H1 (cell line): ENCODE data around the gene RALA. TPM values are rescaled to one million over a fixed set of nuclear protein-coding genes. Genes with fewer than 3 reads are reported as not detected.

Experiments
- CTCF ChIA-PET: fragments of 300-600 bp; sonication (Branson Sonifier 250); formaldehyde crosslinking; loops from one replicate; lab custom pipeline; 2021; ENCODE audit not compliant: partially characterized antibody; lab: Charles Lee
- POLR2A ChIA-PET: fragments of 300-600 bp; sonication (Branson Sonifier 250); formaldehyde crosslinking; loops from one replicate; lab custom pipeline; 2021; ENCODE audit warnings: inconsistent platforms; ENCODE audit not compliant: partially characterized antibody; lab: Charles Lee
- DNase-seq, 2 experiments: peaks; one replicate each; pipeline versions ENCODE4 v3.0.0 to v3.0.0-alpha.2; 2010 to 2022; ENCODE audit warnings: low spot score in 2 of 2, low read depth in 1 of 2, mixed read lengths in 1 of 2
- FAIRE-seq: peaks from 2 replicates; lab custom pipeline; 2011; peaks lifted over from hg19 to GRCh38; lab: Jason Lieb, UNC
- H2AFZ ChIP-seq: 2 replicates; pipeline ENCODE4 v1.8.1; 2012; ENCODE audit warnings: low read length, inconsistent platforms
- H2AK5ac ChIP-seq: 2 replicates; pipeline ENCODE4 v1.6.1; 2013; ENCODE audit warnings: low read depth, low read length
- H2BK120ac ChIP-seq: replicated peaks from 2 replicates; pipeline ENCODE3; 2013; ENCODE audit warnings: low read depth, low read length, inconsistent platforms
- H2BK12ac ChIP-seq: 2 replicates; pipeline ENCODE4 v1.6.1; 2013; ENCODE audit warnings: low read depth, low read length
- H2BK15ac ChIP-seq: 2 replicates; pipeline ENCODE4 v1.6.1; 2013; ENCODE audit warnings: low read length
- H2BK20ac ChIP-seq: 2 replicates; pipeline ENCODE4 v1.6.1; 2013; ENCODE audit warnings: low read length
- H2BK5ac ChIP-seq: 2 replicates; pipeline ENCODE4 v1.6.1; 2013; ENCODE audit warnings: low read depth, low read length
- H3K14ac ChIP-seq: 2 replicates; pipeline ENCODE4 v1.6.1; 2013; ENCODE audit warnings: inconsistent platforms; ENCODE audit not compliant: insufficient read length
- H3K18ac ChIP-seq: 2 replicates; pipeline ENCODE4 v1.6.1; 2013; ENCODE audit warnings: low read length; ENCODE audit errors: extremely low read depth
- H3K23ac ChIP-seq: 2 replicates; pipeline ENCODE4 v1.6.1; 2013; ENCODE audit warnings: inconsistent platforms; ENCODE audit not compliant: insufficient read length
- H3K23me2 ChIP-seq: 2 replicates; pipeline ENCODE4 v1.6.1; 2013; ENCODE audit warnings: low read depth, low read length
- H3K27ac ChIP-seq: 2 replicates; pipeline ENCODE4 v1.6.1; 2011; ENCODE audit warnings: low read depth, low read length, inconsistent platforms
- H3K27me3 ChIP-seq, 4 experiments: replicated peaks in 1 of 4; 1 replicate in 1 of 4; 2 replicates in 3 of 4; pipeline versions ENCODE4 v1.6.1 to v1.8.1; 2011 to 2013; ENCODE audit warnings: low read length in 3 of 4, mild to moderate bottlenecking in 3 of 4, inconsistent platforms in 2 of 4, mixed read lengths in 2 of 4, moderate library complexity in 1 of 4; ENCODE audit not compliant: control insufficient read depth in 3 of 4, insufficient read depth in 3 of 4; ENCODE audit errors: extremely low read depth in 1 of 4
- H3K36me3 ChIP-seq, 4 experiments: 2 replicates each; pipeline versions ENCODE4 v1.6.1 to v1.8.1; 2011 to 2013; ENCODE audit warnings: mild to moderate bottlenecking in 4 of 4, low read length in 3 of 4, moderate library complexity in 2 of 4, control low read depth in 1 of 4, inconsistent platforms in 1 of 4; ENCODE audit not compliant: insufficient read depth in 4 of 4, control insufficient read depth in 2 of 4
- H3K4ac ChIP-seq: replicated peaks from 2 replicates; pipeline ENCODE3; 2013; ENCODE audit warnings: low read length, low read depth, mixed read lengths, inconsistent platforms; ENCODE audit not compliant: insufficient read length
- H3K4me1 ChIP-seq, 4 experiments: replicated peaks in 1 of 4; 1 replicate in 1 of 4; 2 replicates in 3 of 4; pipeline versions ENCODE4 v1.6.1 to v1.8.1; 2011 to 2013; ENCODE audit warnings: low read length in 3 of 4, inconsistent platforms in 2 of 4, mixed read lengths in 1 of 4; ENCODE audit not compliant: insufficient read depth in 4 of 4, control insufficient read depth in 3 of 4
- H3K4me2 ChIP-seq, 2 experiments: 2 replicates each; pipeline versions ENCODE4 v1.6.1 to v1.8.1; 2011 to 2013; ENCODE audit warnings: low read depth in 2 of 2, low read length in 2 of 2, control low read depth in 1 of 2, inconsistent platforms in 1 of 2, mild to moderate bottlenecking in 1 of 2; ENCODE audit not compliant: insufficient read depth in 1 of 2
- H3K4me3 ChIP-seq, 4 experiments: fragments of 200-600, 300-600 bp in 1 of 4; sonication (generic), shearing (Covaris generic), sonication (Bioruptor Twin) in 1 of 4; 2 replicates each; pipeline versions ENCODE4 v1.5.1 to v1.8.1; 2011 to 2016; ENCODE audit warnings: low read length in 4 of 4, low read depth in 3 of 4, control low read depth in 2 of 4, inconsistent platforms in 2 of 4, mild to moderate bottlenecking in 2 of 4, mixed read lengths in 1 of 4, moderate library complexity in 1 of 4; ENCODE audit not compliant: insufficient read depth in 2 of 4; ENCODE audit errors: extremely low read depth in 1 of 4
- H3K56ac ChIP-seq: replicated peaks from 2 replicates; pipeline ENCODE3; 2013; ENCODE audit warnings: low read depth, mild to moderate bottlenecking, mixed read lengths, low read length, inconsistent platforms; ENCODE audit not compliant: insufficient read length
- H3K79me1 ChIP-seq: 2 replicates; pipeline ENCODE4 v1.6.1; 2013; ENCODE audit warnings: low read depth, low read length, control low read depth
- H3K79me2 ChIP-seq, 2 experiments: 2 replicates each; pipeline versions ENCODE4 v1.6.1 to v1.8.1; 2012 to 2013; ENCODE audit warnings: low read length in 2 of 2, mild to moderate bottlenecking in 2 of 2, inconsistent platforms in 1 of 2; ENCODE audit not compliant: insufficient read depth in 2 of 2, control insufficient read depth in 1 of 2
- H3K9ac ChIP-seq, 4 experiments: replicated peaks in 1 of 4; 1 replicate in 1 of 4; 2 replicates in 3 of 4; pipeline versions ENCODE4 v1.6.1 to v1.8.1; 2011 to 2013; ENCODE audit warnings: low read depth in 3 of 4, low read length in 3 of 4, control low read depth in 2 of 4, mild to moderate bottlenecking in 2 of 4, moderate library complexity in 2 of 4, inconsistent platforms in 1 of 4; ENCODE audit errors: extremely low read depth in 1 of 4
- H3K9me3 ChIP-seq, 2 experiments: 2 replicates each; pipeline versions ENCODE4 v1.6.1 to v1.8.1; 2012 to 2013; ENCODE audit warnings: mild to moderate bottlenecking in 2 of 2, moderate library complexity in 2 of 2, control low read depth in 1 of 2, inconsistent platforms in 1 of 2, low read depth in 1 of 2, low read length in 1 of 2, mixed read lengths in 1 of 2; ENCODE audit not compliant: insufficient read depth in 2 of 2
- H4K20me1 ChIP-seq, 2 experiments: replicated peaks in 1 of 2; 2 replicates each; pipeline versions ENCODE3 to v1.8.1; 2011 to 2013; ENCODE audit warnings: inconsistent platforms in 2 of 2, low read length in 2 of 2, mild to moderate bottlenecking in 1 of 2; ENCODE audit not compliant: insufficient read depth in 2 of 2, control insufficient read depth in 1 of 2
- H4K5ac ChIP-seq: 2 replicates; pipeline ENCODE4 v1.6.1; 2013; ENCODE audit warnings: low read length, low read depth, mixed read lengths, inconsistent platforms; ENCODE audit not compliant: insufficient read length
- H4K8ac ChIP-seq: 2 replicates; pipeline ENCODE4 v1.8.0; 2013; ENCODE audit warnings: mild to moderate bottlenecking, moderate library complexity, low read length, inconsistent platforms; ENCODE audit not compliant: insufficient read depth; ENCODE audit errors: extremely low read depth
- H4K91ac ChIP-seq: replicated peaks from 2 replicates; pipeline ENCODE3; 2013; ENCODE audit warnings: low read length, mixed read lengths, inconsistent platforms; ENCODE audit not compliant: insufficient read length
- ASH2L ChIP-seq: fragments of 200-600, 300-600 bp; sonication (generic); IDR thresholded peaks from one replicate; pipeline ENCODE4 v1.7.1; 2017; ENCODE audit warnings: low read length
- BACH1 ChIP-seq: IDR thresholded peaks from 2 replicates; pipeline ENCODE4 v1.6.1; 2012; ENCODE audit warnings: low read length, improper control_type of control experiment
- CBX5 ChIP-seq: fragments of 300-800, 300-1000 bp; sonication (generic); IDR thresholded peaks from 2 replicates; pipeline ENCODE4 v1.7.1; 2016; ENCODE audit warnings: antibody characterized with exemption, low read length, low read depth
- CEBPB ChIP-seq: IDR thresholded peaks from 2 replicates; pipeline ENCODE4 v1.6.1; 2012; ENCODE audit warnings: low read depth, low read length
- CHD2 ChIP-seq: IDR thresholded peaks from 2 replicates; pipeline ENCODE4 v1.6.1; 2012; ENCODE audit warnings: low read length, improper control_type of control experiment
- CREB1 ChIP-seq: IDR thresholded peaks from 2 replicates; pipeline ENCODE4 v1.6.1; 2012; ENCODE audit warnings: inconsistent platforms
- EZH2 ChIP-seq: fragments of 200-600 bp; sonication (generic); IDR thresholded peaks from 2 replicates; pipeline ENCODE4 v1.7.1; 2012; ENCODE audit warnings: low read depth, mild to moderate bottlenecking, moderate library complexity, low read length, inconsistent platforms; ENCODE audit not compliant: severe bottlenecking
- FOSL1 ChIP-seq: IDR thresholded peaks from 2 replicates; pipeline ENCODE4 v1.6.1; 2011; ENCODE audit warnings: mild to moderate bottlenecking, low read depth, low read length, moderate library complexity; ENCODE audit not compliant: insufficient read depth
- POLR2A ChIP-seq, 2 experiments: IDR thresholded peaks; 1 replicate in 1 of 2; 2 replicates in 1 of 2; pipeline ENCODE4 v1.6.1; 2011; ENCODE audit warnings: low read depth in 2 of 2, low read length in 2 of 2, mild to moderate bottlenecking in 2 of 2; ENCODE audit errors: control extremely low read depth in 1 of 2
- POLR2AphosphoS5 ChIP-seq: IDR thresholded peaks from 2 replicates; pipeline ENCODE4 v1.6.1; 2011; ENCODE audit warnings: low read depth, low read length
- RBBP5 ChIP-seq: IDR thresholded peaks from 2 replicates; pipeline ENCODE4 v1.7.1; 2012; ENCODE audit warnings: low read depth, mild to moderate bottlenecking, inconsistent platforms, low read length, moderate library complexity, borderline replicate concordance
- SAP30 ChIP-seq: fragments of 300-600 bp; sonication (generic); IDR thresholded peaks from 2 replicates; pipeline ENCODE4 v1.7.1; 2012; ENCODE audit warnings: low read length, moderate library complexity, mild to moderate bottlenecking, inconsistent platforms; ENCODE audit not compliant: insufficient read depth, insufficient replicate concordance
- SP1 ChIP-seq: IDR thresholded peaks from 2 replicates; pipeline ENCODE4 v1.6.1; 2011; ENCODE audit warnings: low read depth, low read length
- TBP ChIP-seq: IDR thresholded peaks from 2 replicates; pipeline ENCODE4 v1.6.1; 2011; ENCODE audit warnings: low read depth, low read length, improper control_type of control experiment
- WGBS, 2 experiments: shearing (Covaris generic) in 1 of 2; methylation state at CpG; one replicate each; pipeline versions ENCODE4 v1.1.6 to v1.1.7; 2013 to 2015; ENCODE audit warnings: low lambda C conversion rate in 2 of 2, mixed read lengths in 2 of 2, inconsistent platforms in 1 of 2, low coverage in 1 of 2, missing lambda C conversion rate in 1 of 2; ENCODE audit not compliant: insufficient replicate concordance in 2 of 2, insufficient coverage in 1 of 2, insufficient read length in 1 of 2; ENCODE audit errors: extremely low coverage in 1 of 2, missing lambda C conversion rate in 1 of 2; 5-methylcytosine and 5-hydroxymethylcytosine counted together
- polyA plus RNA-seq, 7 experiments: library from polyadenylated mRNA; depleted of rRNA in 3 of 7; stranded (reverse) in 5 of 7; unstranded in 2 of 7; fragments of >200 nt in 5 of 7; fragments of 200-250 nt in 2 of 7; gene quantifications; 1 replicate in 5 of 7; 2 replicates in 1 of 7; 4 replicates in 1 of 7; pipeline versions ENCODE4 v1.2.1 to v1.2.3, GENCODE V29; 2011 to 2013; ENCODE audit warnings: missing spikeins in 2 of 7, mixed read lengths in 2 of 7
- total RNA-seq: library from RNA; stranded (reverse); fragmentation: NEBNext Ultra II Directional; extraction: Animal tissue kit (Norgen Biotek cat#: 25700); gene quantifications from 2 replicates; pipeline ENCODE4 v1.2.1, GENCODE V29; 2021
- TF ChIP-seq, protein P1 (sequence below): IDR thresholded peaks from 2 replicates; pipeline ENCODE4 v1.6.1; 2012; ENCODE audit warnings: inconsistent platforms

RALA gene
- total and polyA plus RNA-seq, 2 of the 8 experiments (the other 6 are each of a cell fraction or from before 2014, with no cell fraction given): 24.1 to 72.8 TPM

DNA sequence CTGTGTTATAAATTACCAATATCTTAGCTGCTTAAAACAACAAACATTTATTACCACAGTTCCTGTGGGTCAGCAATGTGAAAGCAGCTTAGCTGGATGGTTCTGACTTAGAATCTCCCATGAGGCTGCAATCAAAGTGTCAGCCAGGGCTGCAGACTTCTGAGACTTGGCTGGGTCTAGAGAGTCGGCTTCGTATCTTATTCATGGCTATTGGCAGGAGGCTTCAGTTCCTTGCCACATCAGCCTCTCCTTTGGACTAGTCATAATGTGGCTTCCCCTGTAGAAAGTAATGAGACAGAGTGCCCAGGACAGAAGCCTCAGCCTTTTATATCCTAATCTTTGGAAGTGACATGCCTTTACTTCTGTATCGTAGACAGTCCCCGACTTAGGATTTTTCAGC lies 27.3 kb downstream of the RALA start:
- H3K23ac ChIP-seq: no peak overlapping the region
- no peak overlapping the region for H3K4ac ChIP-seq
- peaks cover 2% of the 10 kb centered on the region; the same call in 1 of the 2 replicates for H3K79me1 ChIP-seq
- WGBS, 2 experiments: 93% methylated on average over 4 of the region's 4 CpGs; no CpG with 5 or more reads in 1 of the 2 experiments
- no peak overlapping the region for H3K4me3 ChIP-seq
- H3K56ac ChIP-seq: no peak overlapping the region
- 0 out of 4 replicates have a peak, but pooled peaks cover 0 to 4% of the 10 kb centered on the region in 2 experiments for H3K9me3 ChIP-seq
- H3K18ac ChIP-seq: no peak overlapping the region
- H4K8ac ChIP-seq: no peak overlapping the region
- no peak overlapping the region for H2BK12ac ChIP-seq
- no peak overlapping the region for H4K5ac ChIP-seq
- no peak overlapping the region for H3K9ac ChIP-seq
- no peak overlapping the region for H3K27ac ChIP-seq
- no peak overlapping the region for H4K91ac ChIP-seq
- no peaks in the 10 kb centered on the region for H3K36me3 ChIP-seq
- H3K14ac ChIP-seq: no peak overlapping the region
- no peaks in the 10 kb centered on the region for H3K27me3 ChIP-seq
- H4K20me1 ChIP-seq: peaks cover 0 to 2% of the 10 kb centered on the region in 2 experiments
- no peak overlapping the region for H2BK20ac ChIP-seq
- H2AFZ ChIP-seq: no peak overlapping the region
- H3K4me2 ChIP-seq: no peak overlapping the region
- H2BK120ac ChIP-seq: no peak overlapping the region
- no peak overlapping the region for H2BK15ac ChIP-seq
- no peak overlapping the region for H2BK5ac ChIP-seq
- no peak for DNase-seq
- no peaks in the 10 kb centered on the region; the same call in 1 of the 2 replicates for H3K23me2 ChIP-seq
- no peak for FAIRE-seq
- H3K79me2 ChIP-seq: peaks cover 0 to 86% of the 10 kb centered on the region in 2 experiments; a peak in 2 of 4 replicates
- H2AK5ac ChIP-seq: no peak overlapping the region
- ChIA-PET CTCF (interaction anchor here (1.2 to 1.5 kb wide), 2 partner anchors 27 to 70 kb away, joined by 5 to 7 read pairs; no protein-coding TSS in a partner anchor), POLR2A (no interaction called here)
- H3K4me1 ChIP-seq: no peaks in the 10 kb centered on the region
- no peak for TF ChIP-seq TBP
- no peak for TF ChIP-seq CBX5
- TF ChIP-seq CEBPB: no peak
- no peak for TF ChIP-seq RBBP5
- no peak for TF ChIP-seq FOSL1
- no peak for TF ChIP-seq POLR2AphosphoS5
- TF ChIP-seq POLR2A (IDR thresholded peaks at IDR 0.05; ENCODE audit: control extremely low read depth in 1 of 2, low read depth in 2 of 2, low read length in 2 of 2): no peak
- no peak for TF ChIP-seq BACH1
- TF ChIP-seq, protein P1, sequence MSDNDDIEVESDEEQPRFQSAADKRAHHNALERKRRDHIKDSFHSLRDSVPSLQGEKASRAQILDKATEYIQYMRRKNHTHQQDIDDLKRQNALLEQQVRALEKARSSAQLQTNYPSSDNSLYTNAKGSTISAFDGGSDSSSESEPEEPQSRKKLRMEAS: no peak
- TF ChIP-seq CREB1: no peak
- TF ChIP-seq SAP30: no peak
- no peak for TF ChIP-seq SP1
- TF ChIP-seq EZH2: no peak
- no peak for TF ChIP-seq ASH2L
- no peak for TF ChIP-seq CHD2
